CD4-positive, alpha-beta T cell (primary cell): ENCODE data around the gene LMAN2. TPM values are rescaled to one million over a fixed set of nuclear protein-coding genes. Genes with fewer than 3 reads are reported as not detected.

Experiments
- ATAC-seq: fragments of 200-7000 bp; cut with Tn5 transposase; one replicate; pipeline ENCODE4 v1.10.0; 2022; ENCODE audit warnings: mild to moderate bottlenecking; ENCODE audit not compliant: poor library complexity
- CTCF ChIA-PET: fragments of 350-600 bp; sonication (Branson Sonifier 250); formaldehyde crosslinking; loops from one replicate; lab custom pipeline; 2021; ENCODE audit warnings: antibody characterized with exemption, inconsistent platforms; lab: Charles Lee
- POLR2A ChIA-PET: fragments of 350-600 bp; sonication (Branson Sonifier 250); formaldehyde crosslinking; loops from one replicate; lab custom pipeline; 2021; ENCODE audit warnings: antibody characterized with exemption, inconsistent platforms; lab: Charles Lee
- DNase-seq, 14 experiments: peaks; one replicate each; pipeline ENCODE4 v3.0.0-alpha.2; 2013 to 2020; ENCODE audit warnings: mixed read lengths in 2 of 14
- H3K27ac ChIP-seq, 2 donors: one replicate each; pipeline versions ENCODE4 v1.5.1 to v1.7.0; 2013; ENCODE audit warnings: low read length in 2 of 2, low read depth in 1 of 2, mild to moderate bottlenecking in 1 of 2
- H3K27me3 ChIP-seq, 2 experiments: 1 replicate in 1 of 2; 2 replicates in 1 of 2; pipeline versions ENCODE4 v1.6.1 to v1.7.0; 2013; ENCODE audit warnings: low read length in 2 of 2, control low read depth in 1 of 2, mild to moderate bottlenecking in 1 of 2, moderate library complexity in 1 of 2; ENCODE audit not compliant: insufficient read depth in 2 of 2, control insufficient read depth in 1 of 2
- H3K36me3 ChIP-seq: one replicate; pipeline ENCODE4 v1.6.1; 2013; ENCODE audit warnings: low read length, control low read depth; ENCODE audit not compliant: insufficient read depth
- H3K4me1 ChIP-seq: one replicate; pipeline ENCODE4 v1.6.1; 2013; ENCODE audit warnings: low read length, control low read depth; ENCODE audit not compliant: insufficient read depth
- H3K4me3 ChIP-seq: one replicate; pipeline ENCODE4 v1.5.1; 2013; ENCODE audit warnings: mild to moderate bottlenecking, low read length, moderate library complexity
- H3K9me3 ChIP-seq, 2 experiments: 1 replicate in 1 of 2; 2 replicates in 1 of 2; pipeline versions ENCODE4 v1.6.1 to v1.7.0; 2013; ENCODE audit warnings: low read length in 2 of 2, mild to moderate bottlenecking in 2 of 2, control low read depth in 1 of 2, moderate library complexity in 1 of 2; ENCODE audit not compliant: control insufficient read depth in 1 of 2, insufficient read depth in 1 of 2
- H3K27ac Mint-ChIP-seq: one replicate; pipeline ENCODE4 v1.8.0; 2020; ENCODE audit warnings: mixed read lengths
- H3K27me3 Mint-ChIP-seq: one replicate; pipeline ENCODE4 v1.8.0; 2021; ENCODE audit warnings: mixed read lengths
- H3K36me3 Mint-ChIP-seq: one replicate; pipeline ENCODE4 v1.8.0; 2021; ENCODE audit warnings: low read depth, mixed read lengths
- H3K4me1 Mint-ChIP-seq: one replicate; pipeline ENCODE4 v1.8.0; 2021; ENCODE audit warnings: low read depth, mixed read lengths
- H3K4me3 Mint-ChIP-seq: one replicate; pipeline ENCODE4 v1.8.0; 2020; ENCODE audit warnings: mild to moderate bottlenecking, mixed read lengths
- H3K9me3 Mint-ChIP-seq: one replicate; pipeline ENCODE4 v1.8.0; 2020; ENCODE audit warnings: mixed read lengths
- intact Hi-C, 2 experiments: fragments of 100-400 bp; cut with DNase I in 1 of 2; cut with micrococcal nuclease in 1 of 2; formaldehyde crosslinking; loops; one replicate each; pipeline versions ENCODE4 v1.15.1 to v1.9.0; 2023 to 2025; cut with DNase I, micrococcal nuclease
- total RNA-seq, 174 experiments: library from RNA in 2 of 174; stranded (reverse) in 2 of 174; gene quantifications; one replicate each; pipeline ENCODE4 v1.2.3 and lab custom pipeline; 2021 to 2026
- TF ChIP-seq, protein P1 (sequence below): fragments of 200-600 bp; IDR thresholded peaks from one replicate; pipeline ENCODE4 v1.8.0; 2022; ENCODE audit warnings: antibody characterized with exemption, mild to moderate bottlenecking

Gene LMAN2
- total RNA-seq, 2 experiments from 2014 or later, result 54.5 to 55.6 TPM

DNA sequence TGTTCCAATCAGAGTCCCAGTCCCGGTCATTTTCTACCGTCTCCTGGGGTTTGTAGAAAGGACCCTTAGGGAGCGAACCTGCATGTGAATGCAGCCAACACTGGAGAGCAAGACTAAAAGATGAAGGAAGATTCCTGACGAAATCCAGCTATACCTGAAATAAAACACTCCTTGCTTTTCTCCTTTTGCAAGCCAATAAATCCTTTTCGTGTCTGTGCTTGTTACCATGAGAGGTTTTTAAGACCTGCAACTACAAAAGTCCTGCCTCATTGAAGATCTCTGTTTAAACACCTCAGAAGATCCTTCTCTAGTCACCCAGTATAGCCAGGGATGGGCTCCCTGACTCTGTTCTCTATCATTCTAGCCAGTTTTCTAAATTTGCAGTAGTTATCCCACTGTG lies 22.7 kb upstream of the LMAN2 start:
- Histone ChIP-seq H3K36me3 (peaks cover 40% of the 10 kb centered on the region), H3K4me3 (no peak overlapping the region), H3K27me3 (no peaks in the 10 kb centered on the region), H3K9me3 (no peaks in the 10 kb centered on the region), H3K4me1 (peaks cover 97% of the 10 kb centered on the region), H3K27ac (peak overlapping the region; percentile 62 to 73)
- H3K27ac Mint-ChIP-seq, result peak overlapping the region; percentile 56
- TF ChIP-seq, protein P1, sequence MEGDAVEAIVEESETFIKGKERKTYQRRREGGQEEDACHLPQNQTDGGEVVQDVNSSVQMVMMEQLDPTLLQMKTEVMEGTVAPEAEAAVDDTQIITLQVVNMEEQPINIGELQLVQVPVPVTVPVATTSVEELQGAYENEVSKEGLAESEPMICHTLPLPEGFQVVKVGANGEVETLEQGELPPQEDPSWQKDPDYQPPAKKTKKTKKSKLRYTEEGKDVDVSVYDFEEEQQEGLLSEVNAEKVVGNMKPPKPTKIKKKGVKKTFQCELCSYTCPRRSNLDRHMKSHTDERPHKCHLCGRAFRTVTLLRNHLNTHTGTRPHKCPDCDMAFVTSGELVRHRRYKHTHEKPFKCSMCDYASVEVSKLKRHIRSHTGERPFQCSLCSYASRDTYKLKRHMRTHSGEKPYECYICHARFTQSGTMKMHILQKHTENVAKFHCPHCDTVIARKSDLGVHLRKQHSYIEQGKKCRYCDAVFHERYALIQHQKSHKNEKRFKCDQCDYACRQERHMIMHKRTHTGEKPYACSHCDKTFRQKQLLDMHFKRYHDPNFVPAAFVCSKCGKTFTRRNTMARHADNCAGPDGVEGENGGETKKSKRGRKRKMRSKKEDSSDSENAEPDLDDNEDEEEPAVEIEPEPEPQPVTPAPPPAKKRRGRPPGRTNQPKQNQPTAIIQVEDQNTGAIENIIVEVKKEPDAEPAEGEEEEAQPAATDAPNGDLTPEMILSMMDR, result no peak
- H3K9me3 Mint-ChIP-seq, result no peaks in the 10 kb centered on the region
- peak overlapping the region; percentile 58 for H3K4me3 Mint-ChIP-seq
- ATAC-seq (no peak), DNase-seq (no peak)
- ChIA-PET POLR2A (interaction anchor here (0.8 to 6.4 kb wide), 4 partner anchors 15 to 115 kb away, joined by 3 to 51 read pairs (median 10); partner anchors contain the start of genes LMAN2 and RGS14), CTCF (interaction anchor here (6.2 kb wide), 1 partner anchor 15 kb away, joined by 60 read pairs; no protein-coding TSS in a partner anchor)
- intact Hi-C loops, result no loop called here
- H3K36me3 Mint-ChIP-seq, result peaks cover 42% of the 10 kb centered on the region
- peaks cover 62% of the 10 kb centered on the region for H3K4me1 Mint-ChIP-seq
- H3K27me3 Mint-ChIP-seq, result no peaks in the 10 kb centered on the region

DNA sequence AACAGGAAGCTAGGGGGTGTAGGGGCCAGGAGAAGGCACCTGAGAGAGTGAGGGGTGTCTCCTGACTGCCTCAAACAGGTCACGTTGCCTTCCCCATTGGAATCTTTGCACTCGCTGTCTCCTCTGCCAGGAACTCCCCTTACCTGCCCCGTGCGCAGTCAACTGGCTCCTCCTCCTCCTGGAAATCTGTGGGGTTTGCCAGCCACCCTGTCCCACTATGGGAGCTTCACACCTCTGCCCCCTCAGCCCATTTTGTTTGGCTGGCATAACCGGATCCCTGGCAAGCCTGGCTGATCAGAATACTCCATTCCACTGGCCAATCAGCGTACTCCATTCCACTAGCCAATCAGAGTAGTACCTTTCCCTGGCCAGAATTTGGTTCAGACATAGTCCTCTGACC lies 22.3 kb upstream of the LMAN2 start:
- peak overlapping the region; percentile 58 for H3K4me3 Mint-ChIP-seq
- DNase-seq (no peak), ATAC-seq (no peak)
- peak overlapping the region; percentile 56 for H3K27ac Mint-ChIP-seq
- intact Hi-C loops, result no loop called here
- Histone ChIP-seq H3K4me1 (peaks cover 97% of the 10 kb centered on the region), H3K9me3 (no peaks in the 10 kb centered on the region), H3K36me3 (peaks cover 44% of the 10 kb centered on the region), H3K27ac (peak overlapping the region; percentile 62 to 73), H3K4me3 (no peak overlapping the region), H3K27me3 (no peaks in the 10 kb centered on the region)
- H3K9me3 Mint-ChIP-seq, result no peaks in the 10 kb centered on the region
- CTCF ChIA-PET, result interaction anchor here (4.7 to 6.2 kb wide), 2 partner anchors 16 to 30 kb away, joined by 47 to 60 read pairs; no protein-coding TSS in a partner anchor
- POLR2A ChIA-PET, result interaction anchor here (0.8 to 6.4 kb wide), 6 partner anchors 9 to 116 kb away, joined by 3 to 51 read pairs (median 10); partner anchors contain the start of genes LMAN2 and RGS14
- H3K27me3 Mint-ChIP-seq, result no peaks in the 10 kb centered on the region
- TF ChIP-seq, protein P1, result no peak
- peaks cover 46% of the 10 kb centered on the region for H3K36me3 Mint-ChIP-seq
- H3K4me1 Mint-ChIP-seq, result peaks cover 64% of the 10 kb centered on the region

DNA sequence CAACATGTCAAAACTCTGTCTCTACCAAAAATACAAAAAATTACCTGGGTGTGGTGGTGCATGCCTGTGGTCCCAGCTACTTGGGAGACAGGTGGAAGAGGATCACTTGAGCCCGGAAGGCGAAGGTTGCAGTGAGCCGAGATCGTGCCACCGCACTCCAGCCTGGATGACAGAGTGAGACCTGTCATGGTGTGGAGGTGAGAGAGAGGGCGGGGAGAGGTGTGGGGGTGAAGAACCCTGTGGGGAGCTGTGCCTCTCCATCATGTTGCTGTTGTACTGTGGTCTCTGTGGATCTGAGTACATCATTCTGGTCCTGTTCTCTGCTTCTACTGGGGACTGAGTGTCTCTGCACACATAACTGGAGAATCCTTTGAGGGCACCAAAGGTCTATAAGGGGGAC lies 21.4 kb upstream of the LMAN2 start:
- ChIA-PET POLR2A (interaction anchor here (0.8 to 6.4 kb wide), 13 partner anchors 9 to 82 kb away, joined by 3 to 51 read pairs (median 11); partner anchors contain the start of genes GRK6, LMAN2 and RGS14), CTCF (interaction anchor here (1.1 to 6.2 kb wide), 5 partner anchors 12 to 82 kb away, joined by 3 to 60 read pairs (median 6); no protein-coding TSS in a partner anchor)
- Histone ChIP-seq H3K27ac (peak overlapping the region; percentile 62 to 73), H3K36me3 (peaks cover 53% of the 10 kb centered on the region), H3K4me3 (peak overlapping the region; percentile 11), H3K27me3 (no peaks in the 10 kb centered on the region), H3K9me3 (no peaks in the 10 kb centered on the region), H3K4me1 (peaks cover 96% of the 10 kb centered on the region)
- intact Hi-C loops, result no loop called here
- H3K27me3 Mint-ChIP-seq, result no peaks in the 10 kb centered on the region
- ATAC-seq, result peak; percentile 28
- H3K4me1 Mint-ChIP-seq, result peaks cover 71% of the 10 kb centered on the region
- DNase-seq, result peak in 3 of 14 experiments; percentile 29 to 66 (median 48)
- peak overlapping the region; percentile 56 for H3K27ac Mint-ChIP-seq
- TF ChIP-seq, protein P1, result no peak
- peaks cover 55% of the 10 kb centered on the region for H3K36me3 Mint-ChIP-seq
- H3K4me3 Mint-ChIP-seq, result peak overlapping the region; percentile 82
- H3K9me3 Mint-ChIP-seq, result no peaks in the 10 kb centered on the region
